HuH-7 (cell line): Measurements from ENCODE around the gene GGA2.
"Not testable (repeated sequence)": the region's sequence is repeated elsewhere in the genome, so short reads cannot be mapped to it uniquely, and the experiment has no call there.

Source experiments
- DNase-seq: peaks from one replicate; pipeline ENCODE4 v3.0.0; 2011; ENCODE audit warnings: low spot score

The GGA2 gene

GRCh38 chr16:23466162-23466885 is 44.0 kb downstream of the GGA2 start:
- no peak for DNase-seq

GRCh38 chr16:23465179-23465578 is 45.1 kb downstream of the GGA2 start:
- no peak for DNase-seq

- DNase-seq = no peak
These were observed 46.1 kb downstream of the GGA2 start for GRCh38 chr16:23464196-23464595.

- not testable (repeated sequence) for DNase-seq
These were observed 47.3 kb downstream of the GGA2 start for GRCh38 chr16:23462994-23463393.

- no peak for DNase-seq
These were observed 56.8 kb downstream of the GGA2 start for GRCh38 chr16:23453338-23454052.

- peak; percentile 76 for DNase-seq
These were observed 57.5 kb downstream of the GGA2 start, which contains the start of gene COG7 for GRCh38 chr16:23452572-23453337. Gene COG7, minus strand, starts transcription at chr16:23453189. Its CDS starts 195 bp downstream, at chr16:23452994.

GRCh38 chr16:23452221-23452571 is 58.1 kb downstream of the GGA2 start:
- DNase-seq = no peak

- no peak for DNase-seq
These were observed 61.9 kb downstream of the GGA2 start for GRCh38 chr16:23448392-23448791.

- DNase-seq = not testable (repeated sequence)
These were observed 72.8 kb downstream of the GGA2 start for GRCh38 chr16:23437542-23437941.

GRCh38 chr16:23436951-23437350 is 73.3 kb downstream of the GGA2 start:
- DNase-seq = no peak

GRCh38 chr16:23435500-23435899 is 74.8 kb downstream of the GGA2 start:
- DNase-seq = peak; percentile 55

- DNase-seq = peak; percentile 34
These were observed 75.9 kb downstream of the GGA2 start for GRCh38 chr16:23434380-23434779.

GRCh38 chr16:23433261-23433920 is 76.9 kb downstream of the GGA2 start:
- no peak for DNase-seq

GRCh38 chr16:23432176-23433128 is 77.8 kb downstream of the GGA2 start:
- DNase-seq = no peak

GRCh38 chr16:23428351-23428750 is 81.9 kb downstream of the GGA2 start:
- DNase-seq = no peak

GRCh38 chr16:23424292-23424958 is 85.9 kb downstream of the GGA2 start:
- no peak for DNase-seq

- no peak for DNase-seq
These were observed 86.7 kb downstream of the GGA2 start for GRCh38 chr16:23423496-23424049.

GRCh38 chr16:23420011-23420410 is 90.3 kb downstream of the GGA2 start:
- DNase-seq = no peak

GRCh38 chr16:23416816-23417215 is 93.5 kb downstream of the GGA2 start:
- DNase-seq = no peak

GRCh38 chr16:23414731-23415130 is 95.6 kb downstream of the GGA2 start:
- no peak for DNase-seq
